CD14-positive monocyte (primary cell): ENCODE results near the gene ABCG5. TPM values are rescaled to one million over a fixed set of nuclear protein-coding genes. Genes with fewer than 3 reads are reported as not detected.

Source experiments
- DNase-seq, 3 donors: peaks; one replicate each; pipeline ENCODE4 v3.0.0-alpha.2; 2011 to 2022
- H2AFZ ChIP-seq: 2 replicates; pipeline ENCODE4 v1.6.0; 2012; ENCODE audit warnings: mild to moderate bottlenecking, low read depth, low read length, inconsistent platforms; ENCODE audit not compliant: insufficient read depth, poor library complexity, severe bottlenecking
- H3K27ac ChIP-seq, 2 donors: 1 replicate in 1 of 2; 2 replicates in 1 of 2; pipeline ENCODE4 v1.5.1; 2012 to 2013; ENCODE audit warnings: low read length in 2 of 2, control low read depth in 1 of 2, inconsistent platforms in 1 of 2, low read depth in 1 of 2, mild to moderate bottlenecking in 1 of 2
- H3K27me3 ChIP-seq, 2 donors: one replicate each; pipeline versions ENCODE4 v1.6.0 to v1.6.1; 2011 to 2013; ENCODE audit warnings: low read length in 2 of 2; ENCODE audit not compliant: control insufficient read depth in 2 of 2, insufficient read depth in 2 of 2
- H3K36me3 ChIP-seq, 2 donors: replicated peaks in 1 of 2; 1 replicate in 1 of 2; 2 replicates in 1 of 2; pipeline versions ENCODE4 v1.5.1 to v1.6.1; 2012 to 2013; ENCODE audit warnings: low read length in 2 of 2, control low read depth in 1 of 2, inconsistent platforms in 1 of 2, mild to moderate bottlenecking in 1 of 2; ENCODE audit not compliant: insufficient read depth in 2 of 2, control insufficient read depth in 1 of 2
- H3K4me1 ChIP-seq, 2 donors: 1 replicate in 1 of 2; 2 replicates in 1 of 2; pipeline versions ENCODE4 v1.5.1 to v1.6.1; 2012 to 2013; ENCODE audit warnings: low read length in 2 of 2, control low read depth in 1 of 2, inconsistent platforms in 1 of 2, mild to moderate bottlenecking in 1 of 2, moderate library complexity in 1 of 2; ENCODE audit not compliant: insufficient read depth in 2 of 2, control insufficient read depth in 1 of 2
- H3K4me2 ChIP-seq: replicated peaks from 2 replicates; pipeline ENCODE3; 2012; ENCODE audit warnings: low read length, moderate library complexity, mild to moderate bottlenecking; ENCODE audit not compliant: poor library complexity, severe bottlenecking; ENCODE audit errors: extremely low read depth
- H3K4me3 ChIP-seq, 3 experiments: fragments of 200-600 bp in 1 of 3; sonication (generic) in 1 of 3; replicated peaks in 1 of 3; 1 replicate in 2 of 3; 2 replicates in 1 of 3; pipeline ENCODE4 v1.5.1; 2011 to 2013; ENCODE audit warnings: low read length in 3 of 3, mild to moderate bottlenecking in 3 of 3, control low read depth in 2 of 3, low read depth in 2 of 3, inconsistent platforms in 1 of 3, moderate library complexity in 1 of 3
- H3K79me2 ChIP-seq: 2 replicates; pipeline ENCODE4 v1.6.0; 2012; ENCODE audit warnings: mild to moderate bottlenecking, control low read depth, inconsistent platforms, low read length, moderate library complexity; ENCODE audit not compliant: insufficient read depth
- H3K9ac ChIP-seq: 2 replicates; pipeline ENCODE4 v1.6.0; 2017; ENCODE audit warnings: low read length, mild to moderate bottlenecking; ENCODE audit not compliant: insufficient read depth, poor library complexity, severe bottlenecking
- H3K9me3 ChIP-seq, 2 donors: replicated peaks in 1 of 2; 1 replicate in 1 of 2; 2 replicates in 1 of 2; pipeline versions ENCODE4 v1.5.1 to v1.6.1; 2012 to 2013; ENCODE audit warnings: low read length in 2 of 2, control low read depth in 1 of 2; ENCODE audit not compliant: control insufficient read depth in 1 of 2, insufficient read depth in 1 of 2
- H4K20me1 ChIP-seq: 2 replicates; pipeline ENCODE4 v1.6.0; 2012; ENCODE audit warnings: mild to moderate bottlenecking, low read length, control low read depth, moderate library complexity; ENCODE audit not compliant: insufficient read depth
- H3K27ac Mint-ChIP-seq, 7 donors: one replicate each; pipeline ENCODE4 v1.8.0; 2020; ENCODE audit warnings: mild to moderate bottlenecking in 7 of 7, mixed read lengths in 7 of 7, moderate library complexity in 6 of 7, inconsistent platforms in 2 of 7
- H3K27me3 Mint-ChIP-seq, 3 donors: one replicate each; pipeline ENCODE4 v1.8.0; 2021 to 2022; ENCODE audit warnings: low read depth in 3 of 3, mild to moderate bottlenecking in 3 of 3, mixed read lengths in 3 of 3, moderate library complexity in 3 of 3, inconsistent platforms in 1 of 3
- H3K36me3 Mint-ChIP-seq, 2 donors: one replicate each; pipeline ENCODE4 v1.8.0; 2020; ENCODE audit warnings: mixed read lengths in 2 of 2, inconsistent platforms in 1 of 2, mild to moderate bottlenecking in 1 of 2
- H3K4me1 Mint-ChIP-seq: one replicate; pipeline ENCODE4 v1.8.0; 2020; ENCODE audit warnings: mild to moderate bottlenecking, mixed read lengths
- H3K4me3 Mint-ChIP-seq, 2 donors: one replicate each; pipeline ENCODE4 v1.8.0; 2020; ENCODE audit warnings: mild to moderate bottlenecking in 2 of 2, mixed read lengths in 2 of 2, moderate library complexity in 1 of 2
- H3K9me3 Mint-ChIP-seq, 7 donors: one replicate each; pipeline ENCODE4 v1.8.0; 2020 to 2022; ENCODE audit warnings: mixed read lengths in 7 of 7, mild to moderate bottlenecking in 6 of 7, moderate library complexity in 6 of 7, inconsistent platforms in 2 of 7
- CTCF ChIP-seq: fragments of 200-600 bp; IDR thresholded peaks from one replicate; pipeline ENCODE4 v1.8.0; 2022; ENCODE audit warnings: antibody characterized with exemption, mild to moderate bottlenecking
- WGBS: methylation state at CpG from one replicate; pipeline ENCODE4 v1.1.5; 2013; ENCODE audit warnings: missing lambda C conversion rate; ENCODE audit not compliant: insufficient coverage; 5-methylcytosine and 5-hydroxymethylcytosine counted together
- intact Hi-C, 2 donors: fragments of 100-400 bp; cut with micrococcal nuclease; formaldehyde crosslinking; loops; one replicate each; pipeline versions ENCODE4 v1.15.0 to v1.15.1; 2023
- polyA plus RNA-seq, 3 donors: library from polyadenylated mRNA; depleted of rRNA in 1 of 3; unstranded in 2 of 3; stranded (reverse) in 1 of 3; fragments of 300-500 nt in 2 of 3; fragments of >200 nt in 1 of 3; fragmentation: Illumina TruSeq in 2 of 3; gene quantifications; 1 replicate in 2 of 3; 2 replicates in 1 of 3; pipeline ENCODE4 v1.2.3, GENCODE V29; 2012 to 2021

Gene ABCG5
- polyA plus RNA-seq, 3 donors, result not detected

- H3K9me3 Mint-ChIP-seq, result peaks cover 0 to 2% (median 0%) of the 10 kb centered on the region in 7 donors
- H3K9me3 ChIP-seq, result no peaks in the 10 kb centered on the region
- TF ChIP-seq CTCF, result no peak
- H4K20me1 ChIP-seq, result no peaks in the 10 kb centered on the region
- H3K27me3 ChIP-seq, result no peaks in the 10 kb centered on the region
- H3K27me3 Mint-ChIP-seq, result peaks cover 0 to 2% (median 2%) of the 10 kb centered on the region in 3 donors
- no peak overlapping the region for H3K9ac ChIP-seq
- H3K79me2 ChIP-seq, result no peaks in the 10 kb centered on the region
- H3K36me3 ChIP-seq, result peaks cover 7 to 9% of the 10 kb centered on the region in 2 donors
- H3K4me1 ChIP-seq, result no peaks in the 10 kb centered on the region
- DNase-seq, result no peak
- no peak overlapping the region for H3K4me3 ChIP-seq
- no peak overlapping the region for H3K27ac Mint-ChIP-seq
- no peak overlapping the region for H3K4me2 ChIP-seq
- peaks cover 2% of the 10 kb centered on the region for H3K4me1 Mint-ChIP-seq
- no peak overlapping the region for H3K27ac ChIP-seq
- intact Hi-C loops, result no loop called here
- H3K4me3 Mint-ChIP-seq, result no peak overlapping the region
- 100% methylated on average over 1 of the region's 4 CpGs for WGBS
- H2AFZ ChIP-seq, result no peak overlapping the region
- H3K36me3 Mint-ChIP-seq, result peaks cover 11 to 12% of the 10 kb centered on the region in 2 donors
These were observed 43.7 kb upstream of the ABCG5 start for GRCh38 chr2:43882312-43882711.

- WGBS, result 100% methylated on average over 3 of the region's 5 CpGs
- H3K79me2 ChIP-seq, result no peaks in the 10 kb centered on the region
- H3K27ac Mint-ChIP-seq, result no peak overlapping the region
- peaks cover 2% of the 10 kb centered on the region for H3K4me1 Mint-ChIP-seq
- H3K4me3 ChIP-seq, result no peak overlapping the region
- H3K4me1 ChIP-seq, result no peaks in the 10 kb centered on the region
- H3K27me3 ChIP-seq, result no peaks in the 10 kb centered on the region
- H3K9me3 Mint-ChIP-seq, result no peaks in the 10 kb centered on the region
- intact Hi-C loops, result no loop called here
- no peak for TF ChIP-seq CTCF
- no peak overlapping the region for H3K27ac ChIP-seq
- no peaks in the 10 kb centered on the region for H3K36me3 ChIP-seq
- no peak overlapping the region for H3K4me2 ChIP-seq
- no peak overlapping the region for H3K4me3 Mint-ChIP-seq
- H2AFZ ChIP-seq, result no peak overlapping the region
- H4K20me1 ChIP-seq, result no peaks in the 10 kb centered on the region
- H3K36me3 Mint-ChIP-seq, result peaks cover 1% of the 10 kb centered on the region in 2 donors
- peaks cover 0 to 2% (median 2%) of the 10 kb centered on the region in 3 donors for H3K27me3 Mint-ChIP-seq
- no peak for DNase-seq
- H3K9ac ChIP-seq, result no peak overlapping the region
- H3K9me3 ChIP-seq, result no peaks in the 10 kb centered on the region
These were observed 42.3 kb upstream of the ABCG5 start for GRCh38 chr2:43880952-43881351.
